Breast epithelium (tissue), 3 donors: ENCODE data around the gene INPP4A.

Experiments used
- POLR2AphosphoS5 ChIP-seq, 3 donors: sonication (generic); formaldehyde crosslinking; IDR thresholded peaks; one replicate each; pipeline ENCODE4 v1.6.1; 2017; ENCODE audit warnings: antibody characterized with exemption in 3 of 3
- TF ChIP-seq, protein P1 (sequence below), 3 donors: fragments of 450-650 bp; IDR thresholded peaks; one replicate each; pipeline ENCODE4 v1.5.1; 2016 to 2017; ENCODE audit warnings: antibody characterized with exemption in 3 of 3, mild to moderate bottlenecking in 3 of 3, moderate library complexity in 3 of 3

DNA sequence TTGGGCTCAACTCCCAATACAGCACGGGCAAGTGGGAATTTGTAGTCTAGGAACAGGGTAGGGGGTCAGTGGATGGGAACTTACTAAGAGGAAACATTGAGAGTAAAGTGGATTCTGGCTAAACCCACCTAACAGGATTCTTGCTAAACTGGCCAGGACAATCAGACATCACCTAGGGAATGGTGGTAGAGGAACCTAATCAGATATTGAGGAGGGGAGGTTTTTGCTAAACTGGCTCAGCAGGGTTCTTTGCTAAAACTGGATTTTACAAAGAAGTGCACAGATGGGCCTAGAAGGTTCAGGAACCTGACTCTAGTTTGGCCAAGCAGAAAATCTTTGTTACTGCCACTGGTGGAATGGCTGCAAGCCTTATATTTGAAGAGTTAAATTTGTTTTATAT lies 55.9 kb downstream of the INPP4A start:
- TF ChIP-seq, protein P1, sequence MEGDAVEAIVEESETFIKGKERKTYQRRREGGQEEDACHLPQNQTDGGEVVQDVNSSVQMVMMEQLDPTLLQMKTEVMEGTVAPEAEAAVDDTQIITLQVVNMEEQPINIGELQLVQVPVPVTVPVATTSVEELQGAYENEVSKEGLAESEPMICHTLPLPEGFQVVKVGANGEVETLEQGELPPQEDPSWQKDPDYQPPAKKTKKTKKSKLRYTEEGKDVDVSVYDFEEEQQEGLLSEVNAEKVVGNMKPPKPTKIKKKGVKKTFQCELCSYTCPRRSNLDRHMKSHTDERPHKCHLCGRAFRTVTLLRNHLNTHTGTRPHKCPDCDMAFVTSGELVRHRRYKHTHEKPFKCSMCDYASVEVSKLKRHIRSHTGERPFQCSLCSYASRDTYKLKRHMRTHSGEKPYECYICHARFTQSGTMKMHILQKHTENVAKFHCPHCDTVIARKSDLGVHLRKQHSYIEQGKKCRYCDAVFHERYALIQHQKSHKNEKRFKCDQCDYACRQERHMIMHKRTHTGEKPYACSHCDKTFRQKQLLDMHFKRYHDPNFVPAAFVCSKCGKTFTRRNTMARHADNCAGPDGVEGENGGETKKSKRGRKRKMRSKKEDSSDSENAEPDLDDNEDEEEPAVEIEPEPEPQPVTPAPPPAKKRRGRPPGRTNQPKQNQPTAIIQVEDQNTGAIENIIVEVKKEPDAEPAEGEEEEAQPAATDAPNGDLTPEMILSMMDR (IDR thresholded peaks at IDR 0.05): no peak
- TF ChIP-seq POLR2AphosphoS5 (IDR thresholded peaks at IDR 0.05): no peak
